Smooth muscle cell (in vitro differentiated cells): Measurements from ENCODE around the gene RPRM. TPM values are rescaled to one million over a fixed set of nuclear protein-coding genes. Genes with fewer than 3 reads are reported as not detected.

Experiments
- DNase-seq: peaks from one replicate; lab custom pipeline; 2025; ENCODE audit not compliant: unreplicated experiment; lab: John Stamatoyannopoulos, UW
- H2AFZ ChIP-seq: fragments of 200-600 bp; sonication (generic); 2 replicates; pipeline ENCODE4 v1.6.0; 2016; ENCODE audit warnings: antibody characterized with exemption, low read depth, mild to moderate bottlenecking
- H3F3A ChIP-seq: fragments of 200-600 bp; sonication (generic); 2 replicates; pipeline ENCODE4 v1.6.0; 2017; ENCODE audit warnings: antibody characterized with exemption, low read depth
- H3K27ac ChIP-seq: fragments of 200-600 bp; sonication (generic); 2 replicates; pipeline ENCODE4 v1.5.1; 2016; ENCODE audit warnings: low read depth, mild to moderate bottlenecking
- H3K27me3 ChIP-seq: fragments of 200-600 bp; sonication (generic); 2 replicates; pipeline ENCODE4 v1.6.1; 2016; ENCODE audit warnings: low read depth, mild to moderate bottlenecking
- H3K36me3 ChIP-seq: fragments of 200-600 bp; sonication (generic); 2 replicates; pipeline ENCODE4 v1.5.1; 2016; ENCODE audit warnings: low read depth
- H3K4me1 ChIP-seq: fragments of 200-600 bp; sonication (generic); 2 replicates; pipeline ENCODE4 v1.5.1; 2016; ENCODE audit warnings: low read depth
- H3K4me2 ChIP-seq: fragments of 200-600 bp; sonication (generic); 2 replicates; pipeline ENCODE4 v1.6.0; 2016; ENCODE audit warnings: mild to moderate bottlenecking
- H3K4me3 ChIP-seq: fragments of 200-600 bp; sonication (generic); 2 replicates; pipeline ENCODE4 v1.5.1; 2016; ENCODE audit warnings: mild to moderate bottlenecking
- H3K79me2 ChIP-seq: fragments of 200-600 bp; sonication (generic); 2 replicates; pipeline ENCODE4 v1.6.0; 2016; ENCODE audit warnings: low read depth, mild to moderate bottlenecking
- H3K9ac ChIP-seq: fragments of 200-600 bp; sonication (generic); 2 replicates; pipeline ENCODE4 v1.6.0; 2016; ENCODE audit warnings: low read depth
- H3K9me3 ChIP-seq: fragments of 200-600 bp; sonication (generic); replicated peaks from 2 replicates; pipeline ENCODE4 v1.5.1; 2016; ENCODE audit warnings: low read depth
- H4K20me1 ChIP-seq: fragments of 200-600 bp; sonication (generic); 2 replicates; pipeline ENCODE4 v1.6.0; 2016; ENCODE audit warnings: low read depth
- WGBS: methylation state at CpG from one replicate; pipeline ENCODE4 v1.1.7; 2016; ENCODE audit warnings: low lambda C conversion rate; 5-methylcytosine and 5-hydroxymethylcytosine counted together
- polyA plus RNA-seq: library from polyadenylated mRNA; unstranded; fragments of >200 nt; fragmentation: Nextera tagmentation; extraction: Ambion mirVana; gene quantifications from 2 replicates; pipeline ENCODE4 v1.2.1, GENCODE V29; 2016
- total RNA-seq: library from RNA; depleted of rRNA; stranded (reverse); fragments of >200 nt; gene quantifications from 2 replicates; pipeline ENCODE4 v1.2.3, GENCODE V29; 2014
- TF ChIP-seq, protein P1 (sequence below): fragments of 200-600 bp; sonication (generic); IDR thresholded peaks from 2 replicates; pipeline ENCODE4 v1.5.1; 2017; ENCODE audit warnings: borderline replicate concordance, mild to moderate bottlenecking, antibody characterized with exemption; ENCODE audit not compliant: insufficient read depth, poor library complexity, severe bottlenecking

Gene RPRM
- total and polyA plus RNA-seq, 2 experiments from 2014 or later = 0.13 TPM; not detected in 1

DNA sequence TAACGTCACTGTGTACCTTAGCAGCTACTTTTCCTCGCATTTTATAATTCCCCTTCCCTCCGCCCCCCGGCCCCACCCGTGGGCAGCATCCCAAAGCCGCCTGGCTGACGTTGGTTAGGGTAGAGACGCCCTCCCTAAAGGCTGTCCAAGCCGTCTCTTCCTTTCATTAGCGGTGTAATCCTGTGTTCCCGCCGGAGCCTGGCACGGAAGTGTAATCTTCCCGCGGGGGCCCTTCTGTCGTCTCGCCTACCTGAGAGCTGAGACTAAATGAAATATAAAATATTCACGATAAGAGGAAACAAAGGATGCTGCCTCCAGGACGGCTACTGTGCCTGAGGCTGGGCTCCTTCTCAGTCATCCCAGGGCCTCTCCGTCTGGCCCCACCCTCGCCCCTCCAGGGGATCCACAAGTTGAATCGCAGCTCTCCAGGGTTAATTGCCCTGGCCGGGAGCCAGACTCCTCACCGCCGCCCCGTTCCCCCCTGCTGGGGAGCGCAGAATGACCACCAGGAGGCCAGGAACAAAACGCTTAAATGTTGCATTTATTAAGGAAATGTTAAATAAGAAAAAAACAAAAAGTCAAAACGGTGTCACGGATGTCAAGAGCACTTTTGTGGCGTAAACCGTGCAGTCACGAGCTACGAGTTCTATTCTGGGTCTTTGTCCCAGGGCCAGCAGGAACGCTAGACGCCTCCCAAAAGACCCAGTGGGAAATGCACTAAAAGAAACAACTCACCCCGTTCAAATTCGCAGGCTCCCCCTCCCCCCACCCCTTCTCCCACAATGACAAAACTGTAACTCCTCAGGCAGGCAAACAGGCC, 1.5 kb downstream of the RPRM start:
- Histone ChIP-seq H3K79me2 (no peaks in the 10 kb centered on the region), H3K36me3 (no peaks in the 10 kb centered on the region), H3K9ac (no peak overlapping the region), H3F3A (no peaks in the 10 kb centered on the region), H3K27me3 (peaks cover 24% of the 10 kb centered on the region), H3K9me3 (no peaks in the 10 kb centered on the region), H3K4me3 (peak overlapping the region; percentile 56), H3K27ac (no peak overlapping the region), H4K20me1 (no peaks in the 10 kb centered on the region), H3K4me2 (peak overlapping the region; percentile 85), H2AFZ (no peak overlapping the region), H3K4me1 (peaks cover 14% of the 10 kb centered on the region)
- no peak for DNase-seq
- TF ChIP-seq, protein P1, sequence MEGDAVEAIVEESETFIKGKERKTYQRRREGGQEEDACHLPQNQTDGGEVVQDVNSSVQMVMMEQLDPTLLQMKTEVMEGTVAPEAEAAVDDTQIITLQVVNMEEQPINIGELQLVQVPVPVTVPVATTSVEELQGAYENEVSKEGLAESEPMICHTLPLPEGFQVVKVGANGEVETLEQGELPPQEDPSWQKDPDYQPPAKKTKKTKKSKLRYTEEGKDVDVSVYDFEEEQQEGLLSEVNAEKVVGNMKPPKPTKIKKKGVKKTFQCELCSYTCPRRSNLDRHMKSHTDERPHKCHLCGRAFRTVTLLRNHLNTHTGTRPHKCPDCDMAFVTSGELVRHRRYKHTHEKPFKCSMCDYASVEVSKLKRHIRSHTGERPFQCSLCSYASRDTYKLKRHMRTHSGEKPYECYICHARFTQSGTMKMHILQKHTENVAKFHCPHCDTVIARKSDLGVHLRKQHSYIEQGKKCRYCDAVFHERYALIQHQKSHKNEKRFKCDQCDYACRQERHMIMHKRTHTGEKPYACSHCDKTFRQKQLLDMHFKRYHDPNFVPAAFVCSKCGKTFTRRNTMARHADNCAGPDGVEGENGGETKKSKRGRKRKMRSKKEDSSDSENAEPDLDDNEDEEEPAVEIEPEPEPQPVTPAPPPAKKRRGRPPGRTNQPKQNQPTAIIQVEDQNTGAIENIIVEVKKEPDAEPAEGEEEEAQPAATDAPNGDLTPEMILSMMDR = peak; percentile 37
- under 1% methylated on average over 38 of the region's 38 CpGs for WGBS

DNA sequence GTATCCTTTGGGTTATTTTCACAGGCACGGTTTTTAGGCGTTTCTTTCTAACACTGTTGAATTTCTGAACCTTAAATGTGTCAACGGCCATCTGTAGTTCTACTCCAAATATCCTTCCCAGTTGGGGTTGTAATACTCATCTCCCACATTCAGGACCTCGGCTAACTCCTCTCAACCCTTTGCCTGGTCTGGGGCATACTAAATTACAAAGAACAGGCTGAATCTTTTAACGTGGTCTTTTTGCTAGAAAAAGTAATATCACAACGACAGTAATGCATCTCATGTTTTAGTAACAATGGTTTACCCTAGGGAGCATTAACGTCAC, 2.1 kb downstream of the RPRM start:
- WGBS = 9% methylated on average over 7 of the region's 7 CpGs
- Histone ChIP-seq H3K4me3 (peak overlapping the region; percentile 56), H3K27ac (no peak overlapping the region), H3K79me2 (no peaks in the 10 kb centered on the region), H3F3A (no peaks in the 10 kb centered on the region), H4K20me1 (no peaks in the 10 kb centered on the region), H3K9me3 (no peaks in the 10 kb centered on the region), H3K4me1 (peaks cover 14% of the 10 kb centered on the region), H3K36me3 (no peaks in the 10 kb centered on the region), H3K9ac (no peak overlapping the region), H3K4me2 (peak overlapping the region; percentile 85), H3K27me3 (peaks cover 24% of the 10 kb centered on the region), H2AFZ (no peak overlapping the region)
- TF ChIP-seq, protein P1 = no peak
- DNase-seq = no peak

DNA sequence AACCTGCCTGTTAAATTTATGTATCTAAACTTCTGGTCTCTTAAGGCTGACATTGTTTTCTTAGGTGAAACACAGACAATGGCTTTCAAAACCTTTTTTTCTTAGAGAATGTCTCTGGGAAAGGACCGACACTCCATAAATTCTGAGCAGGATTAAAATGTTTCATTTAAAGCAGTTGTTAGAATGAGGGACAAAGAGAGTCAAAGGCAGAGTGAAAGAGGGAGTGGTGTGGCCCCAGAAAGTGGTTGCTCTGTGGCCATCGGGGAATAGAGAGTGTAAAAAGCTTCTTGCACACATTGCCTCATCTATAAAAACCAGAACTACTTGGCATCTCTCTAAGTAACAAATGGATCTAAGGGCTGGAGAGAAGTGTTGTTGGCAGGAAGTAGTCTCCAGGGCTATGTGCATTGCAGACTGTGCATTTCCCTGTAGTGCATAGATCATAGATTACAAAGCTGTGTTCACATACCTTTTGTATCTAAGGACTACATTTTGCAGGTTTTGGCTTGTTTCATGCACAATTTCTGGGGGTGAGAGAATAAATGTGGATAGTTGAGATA, 3.6 kb downstream of the RPRM start:
- no peaks in the 10 kb centered on the region for H3K79me2 ChIP-seq
- no peaks in the 10 kb centered on the region for H3F3A ChIP-seq
- no peak overlapping the region for H3K4me2 ChIP-seq
- H3K36me3 ChIP-seq = no peaks in the 10 kb centered on the region
- TF ChIP-seq, protein P1 = no peak
- H3K27ac ChIP-seq = no peak overlapping the region
- no peaks in the 10 kb centered on the region for H3K9me3 ChIP-seq
- no peak overlapping the region for H3K4me3 ChIP-seq
- H2AFZ ChIP-seq = no peak overlapping the region
- H3K4me1 ChIP-seq = peaks cover 14% of the 10 kb centered on the region
- DNase-seq = no peak
- WGBS = 19% methylated on average over 2 of the region's 2 CpGs
- peaks cover 24% of the 10 kb centered on the region for H3K27me3 ChIP-seq
- H4K20me1 ChIP-seq = no peaks in the 10 kb centered on the region
- H3K9ac ChIP-seq = no peak overlapping the region
